Lower leg skin (tissue), 3 donors: ENCODE results near the gene TNN.

Experiments
- POLR2A ChIP-seq, 2 donors: fragments of 450-650 bp; IDR thresholded peaks; one replicate each; pipeline ENCODE4 v1.6.1; 2016 to 2017; ENCODE audit warnings: antibody characterized with exemption in 2 of 2, mild to moderate bottlenecking in 1 of 2, moderate library complexity in 1 of 2
- TF ChIP-seq, protein P1 (sequence below), 3 donors: fragments of 450-650 bp; IDR thresholded peaks; one replicate each; pipeline ENCODE4 v1.5.1; 2016; ENCODE audit warnings: antibody characterized with exemption in 3 of 3, mild to moderate bottlenecking in 3 of 3, moderate library complexity in 2 of 3

DNA sequence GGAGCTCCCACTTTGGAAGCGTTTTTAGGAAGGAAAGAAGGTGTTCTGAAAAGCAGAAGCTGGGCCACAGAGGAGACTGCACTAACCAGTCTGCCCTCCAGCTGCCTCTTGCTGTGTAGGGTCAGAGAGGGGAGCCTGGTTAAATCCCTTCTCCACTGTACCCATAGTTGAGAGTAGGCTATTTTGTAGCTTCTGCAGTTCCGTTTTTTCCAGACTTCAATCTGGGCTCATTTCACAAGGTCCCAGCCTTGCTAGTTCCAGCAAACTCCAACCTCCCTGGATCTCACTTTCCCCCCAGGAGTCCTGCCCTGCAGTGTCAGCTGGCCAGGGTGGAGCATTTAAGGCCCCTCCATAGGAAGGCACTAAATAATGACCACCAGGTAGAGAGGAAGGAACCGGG is 11.0 kb downstream of the TNN start:
- TF ChIP-seq, protein P1, sequence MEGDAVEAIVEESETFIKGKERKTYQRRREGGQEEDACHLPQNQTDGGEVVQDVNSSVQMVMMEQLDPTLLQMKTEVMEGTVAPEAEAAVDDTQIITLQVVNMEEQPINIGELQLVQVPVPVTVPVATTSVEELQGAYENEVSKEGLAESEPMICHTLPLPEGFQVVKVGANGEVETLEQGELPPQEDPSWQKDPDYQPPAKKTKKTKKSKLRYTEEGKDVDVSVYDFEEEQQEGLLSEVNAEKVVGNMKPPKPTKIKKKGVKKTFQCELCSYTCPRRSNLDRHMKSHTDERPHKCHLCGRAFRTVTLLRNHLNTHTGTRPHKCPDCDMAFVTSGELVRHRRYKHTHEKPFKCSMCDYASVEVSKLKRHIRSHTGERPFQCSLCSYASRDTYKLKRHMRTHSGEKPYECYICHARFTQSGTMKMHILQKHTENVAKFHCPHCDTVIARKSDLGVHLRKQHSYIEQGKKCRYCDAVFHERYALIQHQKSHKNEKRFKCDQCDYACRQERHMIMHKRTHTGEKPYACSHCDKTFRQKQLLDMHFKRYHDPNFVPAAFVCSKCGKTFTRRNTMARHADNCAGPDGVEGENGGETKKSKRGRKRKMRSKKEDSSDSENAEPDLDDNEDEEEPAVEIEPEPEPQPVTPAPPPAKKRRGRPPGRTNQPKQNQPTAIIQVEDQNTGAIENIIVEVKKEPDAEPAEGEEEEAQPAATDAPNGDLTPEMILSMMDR (IDR thresholded peaks at IDR 0.05) = no peak
- no peak for TF ChIP-seq POLR2A (IDR thresholded peaks at IDR 0.05)
